Liver (tissue), 9 donors: Measurements from ENCODE around the gene HPCAL4. TPM values are rescaled to one million over a fixed set of nuclear protein-coding genes. Genes with fewer than 3 reads are reported as not detected.

ENCODE experiments used
- DNase-seq: peaks from one replicate; pipeline ENCODE4 v3.0.0-alpha.2; 2017; ENCODE audit warnings: low spot score
- H3K27ac ChIP-seq, 2 donors: one replicate each; pipeline ENCODE4 v1.7.0; 2013; ENCODE audit warnings: inconsistent platforms in 2 of 2, low read length in 2 of 2, control low read depth in 1 of 2, low read depth in 1 of 2, mild to moderate bottlenecking in 1 of 2
- H3K27me3 ChIP-seq, 4 donors: one replicate each; pipeline versions ENCODE4 v1.6.1 to v1.7.0; 2013; ENCODE audit warnings: low read length in 3 of 4, inconsistent platforms in 1 of 4, mild to moderate bottlenecking in 1 of 4, moderate library complexity in 1 of 4; ENCODE audit not compliant: control insufficient read depth in 4 of 4, insufficient read depth in 4 of 4
- H3K36me3 ChIP-seq, 4 donors: one replicate each; pipeline versions ENCODE4 v1.6.1 to v1.7.0; 2013; ENCODE audit warnings: low read length in 3 of 4, mild to moderate bottlenecking in 3 of 4, low read depth in 1 of 4, moderate library complexity in 1 of 4; ENCODE audit not compliant: control insufficient read depth in 4 of 4, insufficient read depth in 3 of 4
- H3K4me1 ChIP-seq, 4 donors: one replicate each; pipeline versions ENCODE4 v1.6.1 to v1.7.0; 2013; ENCODE audit warnings: low read length in 3 of 4, mild to moderate bottlenecking in 3 of 4, moderate library complexity in 1 of 4; ENCODE audit not compliant: control insufficient read depth in 4 of 4, insufficient read depth in 4 of 4
- H3K4me3 ChIP-seq, 3 donors: one replicate each; pipeline versions ENCODE4 v1.6.1 to v1.7.0; 2013; ENCODE audit warnings: low read length in 3 of 3, control low read depth in 1 of 3, low read depth in 1 of 3, mild to moderate bottlenecking in 1 of 3
- H3K9ac ChIP-seq, 2 donors: one replicate each; pipeline ENCODE4 v1.7.0; 2013; ENCODE audit warnings: low read length in 2 of 2, mild to moderate bottlenecking in 2 of 2, moderate library complexity in 2 of 2, control low read depth in 1 of 2, low read depth in 1 of 2
- H3K9me3 ChIP-seq, 4 donors: one replicate each; pipeline versions ENCODE4 v1.6.1 to v1.7.0; 2013; ENCODE audit warnings: low read length in 3 of 4; ENCODE audit not compliant: control insufficient read depth in 4 of 4
- ATF3 ChIP-seq: IDR thresholded peaks from 2 replicates; pipeline ENCODE4 v1.6.1; 2016; ENCODE audit warnings: antibody characterized with exemption
- CTCF ChIP-seq: fragments of 150-350 bp; IDR thresholded peaks from 2 replicates; pipeline ENCODE4 v1.5.1; 2017; ENCODE audit warnings: improper control_type of control experiment, low read depth, low read length; ENCODE audit not compliant: missing input control
- EGR1 ChIP-seq, 2 donors: IDR thresholded peaks; 2 replicates each; pipeline ENCODE4 v1.6.1; 2016 to 2018; ENCODE audit warnings: antibody characterized with exemption in 2 of 2, low read depth in 2 of 2
- FOXA1 ChIP-seq: IDR thresholded peaks from 2 replicates; pipeline ENCODE4 v1.6.1; 2016; ENCODE audit warnings: antibody characterized with exemption
- GABPA ChIP-seq, 2 donors: IDR thresholded peaks in 1 of 2; conservative IDR thresholded peaks in 1 of 2; 2 replicates each; pipeline ENCODE4 v1.6.1; 2016; ENCODE audit warnings: antibody characterized with exemption in 2 of 2, mild to moderate bottlenecking in 1 of 2, moderate library complexity in 1 of 2
- HNF4A ChIP-seq, 2 donors: conservative IDR thresholded peaks; 2 replicates each; pipeline ENCODE4 v1.6.1; 2016; ENCODE audit warnings: antibody characterized with exemption in 2 of 2, mild to moderate bottlenecking in 2 of 2
- HNF4G ChIP-seq: IDR thresholded peaks from 2 replicates; pipeline ENCODE4 v1.6.1; 2016; ENCODE audit warnings: antibody characterized with exemption
- JUND ChIP-seq, 2 donors: IDR thresholded peaks; 2 replicates each; pipeline ENCODE4 v1.6.1; 2016; ENCODE audit warnings: antibody characterized with exemption in 2 of 2
- MAX ChIP-seq: IDR thresholded peaks from 2 replicates; pipeline ENCODE4 v1.6.1; 2016; ENCODE audit warnings: antibody characterized with exemption
- NR2F2 ChIP-seq: IDR thresholded peaks from 2 replicates; pipeline ENCODE4 v1.6.1; 2016; ENCODE audit warnings: antibody characterized with exemption
- RAD21 ChIP-seq, 2 donors: IDR thresholded peaks; 2 replicates each; pipeline ENCODE4 v1.6.1; 2016; ENCODE audit warnings: antibody characterized with exemption in 2 of 2, mild to moderate bottlenecking in 2 of 2
- REST ChIP-seq: IDR thresholded peaks from 2 replicates; pipeline ENCODE4 v1.6.1; 2016; ENCODE audit warnings: antibody characterized with exemption, mild to moderate bottlenecking
- RXRA ChIP-seq, 2 donors: IDR thresholded peaks; 2 replicates each; pipeline ENCODE4 v1.6.1; 2017 to 2018; ENCODE audit warnings: antibody characterized with exemption in 2 of 2, mild to moderate bottlenecking in 1 of 2
- SP1 ChIP-seq: IDR thresholded peaks from 2 replicates; pipeline ENCODE4 v1.6.1; 2018; ENCODE audit warnings: antibody characterized with exemption, mild to moderate bottlenecking
- TAF1 ChIP-seq: conservative IDR thresholded peaks from 2 replicates; pipeline ENCODE4 v1.6.1; 2016; ENCODE audit warnings: antibody characterized with exemption, mild to moderate bottlenecking
- YY1 ChIP-seq: IDR thresholded peaks from 2 replicates; pipeline ENCODE4 v1.6.1; 2016; ENCODE audit warnings: antibody characterized with exemption, mild to moderate bottlenecking
- WGBS: extraction: QIAGEN DNeasy Blood & Tissue Kit; methylation state at CpG from one replicate; pipeline ENCODE4 v1.1.7; 2013; 5-methylcytosine and 5-hydroxymethylcytosine counted together
- polyA plus RNA-seq, 2 donors: library from polyadenylated mRNA; stranded (reverse) in 1 of 2; unstranded in 1 of 2; fragments of 200-250 nt in 1 of 2; fragments of >200 nt in 1 of 2; fragmentation: Nextera tagmentation in 1 of 2; extraction: Ambion mirVana in 1 of 2; gene quantifications; one replicate each; pipeline versions ENCODE4 v1.2.1 to v1.2.3, GENCODE V29; 2013 to 2015
- total RNA-seq, 2 donors: library from RNA; depleted of rRNA; stranded (reverse); fragments of >200 nt; gene quantifications; one replicate each; pipeline ENCODE4 v1.2.3, GENCODE V29; 2014
- donor health status: healthy.
- donor health status: healthy.
- donor health status: healthy.
- donor health status: healthy.
- donor health status: healthy.

HPCAL4 gene
- total and polyA plus RNA-seq, 4 donors: not detected

GRCh38 chr1:39663559-39663958 is 27.7 kb downstream of the HPCAL4 start (continued):
- TF ChIP-seq REST (no peak), SP1 (no peak), GABPA (IDR thresholded peaks at IDR 0.05 in 1 of 2, conservative IDR thresholded peaks at IDR 0.05 in 1 of 2) (no peak), YY1 (no peak), RXRA (IDR thresholded peaks at IDR 0.05) (no peak), HNF4A (conservative IDR thresholded peaks at IDR 0.05) (no peak), HNF4G (no peak)

- H3K4me3 ChIP-seq: no peak overlapping the region
- no peak for TF ChIP-seq RXRA (IDR thresholded peaks at IDR 0.05)
- TF ChIP-seq HNF4A (conservative IDR thresholded peaks at IDR 0.05): no peak
- no peak for TF ChIP-seq SP1
- no peak for TF ChIP-seq FOXA1
- TF ChIP-seq YY1: no peak
- TF ChIP-seq EGR1 (IDR thresholded peaks at IDR 0.05; ENCODE audit: low read depth in 2 of 2): no peak
- no peak for TF ChIP-seq TAF1
- TF ChIP-seq NR2F2: no peak
- no peak overlapping the region for H3K9ac ChIP-seq
- peaks cover 0 to 3% (median 0%) of the 10 kb centered on the region in 4 donors for H3K27me3 ChIP-seq
- no peak overlapping the region for H3K27ac ChIP-seq
- H3K4me1 ChIP-seq: no peaks in the 10 kb centered on the region
- WGBS: 95% methylated on average over 1 of the region's 1 CpG
- H3K9me3 ChIP-seq: no peaks in the 10 kb centered on the region
- H3K36me3 ChIP-seq: no peaks in the 10 kb centered on the region
- no peak for DNase-seq
Observed at GRCh38 chr1:39662861-39663260, 28.4 kb downstream of the HPCAL4 start.

- no peak overlapping the region for H3K9ac ChIP-seq
- 85% methylated on average over 5 of the region's 5 CpGs for WGBS
- no peak for DNase-seq
- H3K4me1 ChIP-seq: no peaks in the 10 kb centered on the region
- H3K36me3 ChIP-seq: no peaks in the 10 kb centered on the region
- H3K4me3 ChIP-seq: no peak overlapping the region
- H3K9me3 ChIP-seq: no peaks in the 10 kb centered on the region
- no peak overlapping the region for H3K27ac ChIP-seq
- H3K27me3 ChIP-seq: no peaks in the 10 kb centered on the region
- TF ChIP-seq JUND (IDR thresholded peaks at IDR 0.05) (no peak), MAX (no peak), RAD21 (IDR thresholded peaks at IDR 0.05) (no peak), CTCF (no peak), EGR1 (IDR thresholded peaks at IDR 0.05; ENCODE audit: low read depth in 2 of 2) (no peak), HNF4A (conservative IDR thresholded peaks at IDR 0.05) (no peak), ATF3 (no peak), NR2F2 (no peak)
Observed at GRCh38 chr1:39659538-39659937, 31.7 kb downstream of the HPCAL4 start.
